Measurements from ENCODE around the gene LZTR1.

- TF ChIP-seq CTCF (IDR thresholded peaks at IDR 0.05) (no peak), EP300 (IDR thresholded peaks at IDR 0.05) (no peak), POLR2A (IDR thresholded peaks at IDR 0.05) (no peak)
These were observed 36.2 kb downstream of the LZTR1 start for GRCh38 chr22:21018314-21018713.
